Measurements from ENCODE around the gene FAM107B. TPM values are rescaled to one million over a fixed set of nuclear protein-coding genes. Genes with fewer than 3 reads are reported as not detected.
"Not testable (repeated sequence)": the region's sequence is repeated elsewhere in the genome, so short reads cannot be mapped to it uniquely, and the experiment has no call there.

Gene FAM107B
- total and polyA plus RNA-seq, 11 donors = 1.9 to 27.6 (median 4.9) TPM

GRCh38 chr10:14821635-14822375 is 47.1 kb upstream of the FAM107B start:
- TF ChIP-seq POLR2A (IDR thresholded peaks at IDR 0.05) (no peak), CTCF (IDR thresholded peaks at IDR 0.05) (no peak)
- Histone ChIP-seq H3K27me3 (no peaks in the 10 kb centered on the region), H3K27ac (no peak overlapping the region), H3K4me3 (no peak overlapping the region), H3K4me1 (peaks cover 0 to 9% (median 2%) of the 10 kb centered on the region in 12 donors), H3K9me3 (no peaks in the 10 kb centered on the region), H3K36me3 (no peaks in the 10 kb centered on the region)
- DNase-seq = no peak
- intact Hi-C loops (cut with DNase I) = loop anchor here (2.0 to 10.0 kb wide), 9 partner anchors 217 to 327 kb away; no protein-coding TSS in a partner anchor
- 84 to 90% (median 85%) methylated on average over 6 of the region's 6 CpGs for WGBS, 4 donors
- no peak for ATAC-seq

GRCh38 chr10:14820775-14821154 is 46.1 kb upstream of the FAM107B start:
- intact Hi-C loops (cut with DNase I) = loop anchor here in 9 of 10 donors (5.0 to 10.0 kb wide), 7 partner anchors 216 to 326 kb away; no protein-coding TSS in a partner anchor
- DNase-seq = no peak
- TF ChIP-seq CTCF (IDR thresholded peaks at IDR 0.05) (no peak), POLR2A (IDR thresholded peaks at IDR 0.05) (no peak)
- WGBS, 4 donors = 83 to 89% (median 87%) methylated on average over 5 of the region's 5 CpGs
- ATAC-seq = no peak
- H3K27me3 ChIP-seq = no peaks in the 10 kb centered on the region
- H3K4me3 ChIP-seq = no peak overlapping the region
- H3K9me3 ChIP-seq = no peaks in the 10 kb centered on the region
- H3K36me3 ChIP-seq = no peaks in the 10 kb centered on the region
- H3K4me1 ChIP-seq = peaks cover 0 to 9% (median 2%) of the 10 kb centered on the region in 12 donors
- no peak overlapping the region for H3K27ac ChIP-seq

- ATAC-seq (peak in 2 of 4 donors; percentile 41 to 55), DNase-seq (no peak)
- peaks cover 0 to 9% (median 2%) of the 10 kb centered on the region in 12 donors for H3K4me1 ChIP-seq
- TF ChIP-seq CTCF (IDR thresholded peaks at IDR 0.05) = no peak
- TF ChIP-seq POLR2A (IDR thresholded peaks at IDR 0.05) = no peak
- intact Hi-C loops (cut with DNase I) = loop anchor here in 9 of 10 donors (5.0 to 10.0 kb wide), 7 partner anchors 215 to 325 kb away; no protein-coding TSS in a partner anchor
- 89 to 95% (median 92%) methylated on average over 10 of the region's 10 CpGs for WGBS, 4 donors
- no peaks in the 10 kb centered on the region for H3K9me3 ChIP-seq
- H3K36me3 ChIP-seq = no peaks in the 10 kb centered on the region
- H3K27ac ChIP-seq = no peak overlapping the region
- H3K4me3 ChIP-seq = no peak overlapping the region
- H3K27me3 ChIP-seq = no peaks in the 10 kb centered on the region
Observed at GRCh38 chr10:14820010-14820774, 45.5 kb upstream of the FAM107B start.

GRCh38 chr10:14816717-14817116 is 42.0 kb upstream of the FAM107B start:
- DNase-seq; ATAC-seq; H3K36me3 ChIP-seq; H3K9me3 ChIP-seq; H3K4me3 ChIP-seq; intact Hi-C loops (cut with DNase I); H3K27ac ChIP-seq; H3K4me1 ChIP-seq; H3K27me3 ChIP-seq: not testable (repeated sequence)
- WGBS, 4 donors = 89 to 99% (median 98%) methylated on average over 7 of the region's 7 CpGs

Data from heart left ventricle (tissue), 16 donors.